GM19099 (cell line): Measurements from ENCODE around the gene NIPA2.

Experiments
- POLR2A ChIP-seq: IDR thresholded peaks from 3 replicates; pipeline ENCODE4 v1.6.1; 2011; ENCODE audit warnings: low read depth; ENCODE audit not compliant: insufficient read length; ENCODE audit errors: extremely low read depth

Gene NIPA2

GRCh38 chr15:22815766-22816165 is 22.7 kb upstream of the NIPA2 start:
- no peak for TF ChIP-seq POLR2A

GRCh38 chr15:22819651-22820050 is 18.8 kb upstream of the NIPA2 start:
- no peak for TF ChIP-seq POLR2A

GRCh38 chr15:22823495-22824128 is 14.9 kb upstream of the NIPA2 start:
- TF ChIP-seq POLR2A, result no peak

GRCh38 chr15:22827125-22827524 is 11.3 kb upstream of the NIPA2 start:
- no peak for TF ChIP-seq POLR2A

- TF ChIP-seq POLR2A, result no peak
Measured at GRCh38 chr15:22831473-22831872, 7.0 kb upstream of the NIPA2 start.

GRCh38 chr15:22839046-22839695 is 705 bp downstream of the NIPA2 start:
- no peak for TF ChIP-seq POLR2A

- no peak for TF ChIP-seq POLR2A
Measured at GRCh38 chr15:22844421-22845288, 6.2 kb downstream of the NIPA2 start.

- no peak for TF ChIP-seq POLR2A
Measured at GRCh38 chr15:22845289-22845900, 6.9 kb downstream of the NIPA2 start.

- TF ChIP-seq POLR2A, result no peak
Measured at GRCh38 chr15:22846073-22846472, 7.6 kb downstream of the NIPA2 start.

GRCh38 chr15:22850055-22850454 is 11.6 kb downstream of the NIPA2 start:
- TF ChIP-seq POLR2A, result no peak

GRCh38 chr15:22851513-22851912 is 13.0 kb downstream of the NIPA2 start:
- no peak for TF ChIP-seq POLR2A

- TF ChIP-seq POLR2A, result no peak
Measured at GRCh38 chr15:22855791-22856190, 17.3 kb downstream of the NIPA2 start.

GRCh38 chr15:22856659-22857058 is 18.2 kb downstream of the NIPA2 start:
- TF ChIP-seq POLR2A, result no peak

GRCh38 chr15:22861161-22861560 is 22.7 kb downstream of the NIPA2 start:
- no peak for TF ChIP-seq POLR2A

- no peak for TF ChIP-seq POLR2A
Measured at GRCh38 chr15:22863356-22863755, 24.9 kb downstream of the NIPA2 start.
